ENCODE results near the gene CLDN8.

DNA sequence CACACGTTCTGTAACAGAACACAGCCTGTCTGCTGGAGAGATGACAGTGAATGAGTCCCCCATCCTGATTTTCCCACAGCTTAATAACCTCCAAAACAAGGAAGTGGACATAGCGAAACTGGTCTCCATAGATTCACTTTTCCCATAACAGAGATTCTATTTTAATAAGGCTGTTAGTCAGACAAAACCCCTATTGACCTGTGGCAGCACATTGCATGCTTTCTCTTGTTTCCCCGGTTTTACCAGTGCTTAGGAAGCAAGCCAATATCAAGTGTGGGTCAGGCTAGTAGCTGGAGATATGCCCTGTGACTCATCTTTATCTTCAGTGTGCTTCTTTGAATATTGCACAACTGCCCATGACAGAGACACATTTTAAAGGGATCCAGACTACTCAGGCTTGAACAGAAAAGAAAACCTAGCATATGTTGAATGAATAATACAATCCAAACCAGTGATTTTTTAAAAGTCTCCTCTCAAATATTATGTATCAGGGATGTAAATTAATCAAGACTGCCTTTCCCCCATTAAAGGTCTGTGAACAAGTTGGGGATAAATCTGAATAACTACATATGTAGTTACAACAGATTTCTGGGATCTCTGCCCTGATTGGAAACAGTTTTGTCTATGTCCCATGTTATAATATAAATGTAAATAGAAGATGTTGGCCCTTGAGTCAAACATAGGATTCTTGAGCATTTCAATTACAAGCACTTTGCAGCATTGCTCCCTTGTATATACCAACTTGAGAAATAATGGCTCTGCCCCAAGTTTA, 11.9 kb upstream of the CLDN8 start:
- TF ChIP-seq, protein P1, sequence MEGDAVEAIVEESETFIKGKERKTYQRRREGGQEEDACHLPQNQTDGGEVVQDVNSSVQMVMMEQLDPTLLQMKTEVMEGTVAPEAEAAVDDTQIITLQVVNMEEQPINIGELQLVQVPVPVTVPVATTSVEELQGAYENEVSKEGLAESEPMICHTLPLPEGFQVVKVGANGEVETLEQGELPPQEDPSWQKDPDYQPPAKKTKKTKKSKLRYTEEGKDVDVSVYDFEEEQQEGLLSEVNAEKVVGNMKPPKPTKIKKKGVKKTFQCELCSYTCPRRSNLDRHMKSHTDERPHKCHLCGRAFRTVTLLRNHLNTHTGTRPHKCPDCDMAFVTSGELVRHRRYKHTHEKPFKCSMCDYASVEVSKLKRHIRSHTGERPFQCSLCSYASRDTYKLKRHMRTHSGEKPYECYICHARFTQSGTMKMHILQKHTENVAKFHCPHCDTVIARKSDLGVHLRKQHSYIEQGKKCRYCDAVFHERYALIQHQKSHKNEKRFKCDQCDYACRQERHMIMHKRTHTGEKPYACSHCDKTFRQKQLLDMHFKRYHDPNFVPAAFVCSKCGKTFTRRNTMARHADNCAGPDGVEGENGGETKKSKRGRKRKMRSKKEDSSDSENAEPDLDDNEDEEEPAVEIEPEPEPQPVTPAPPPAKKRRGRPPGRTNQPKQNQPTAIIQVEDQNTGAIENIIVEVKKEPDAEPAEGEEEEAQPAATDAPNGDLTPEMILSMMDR (optimal IDR thresholded peaks at IDR 0.05 in 1 of 3, IDR thresholded peaks at IDR 0.05 in 1 of 3, conservative IDR thresholded peaks at IDR 0.05 in 1 of 3; ENCODE audit: extremely low read depth in 1 of 3, insufficient read depth in 2 of 3, low read length in 3 of 3), result no peak
- TF ChIP-seq EZH2 (IDR thresholded peaks at IDR 0.05; ENCODE audit: low read length), result no peak

Data from keratinocyte (primary cell).